HL-60 (cell line): Measurements from ENCODE around the gene CCDC87.

Experiments used
- CTCF ChIP-seq: IDR thresholded peaks from one replicate; pipeline ENCODE4 v1.5.1; 2011; ENCODE audit warnings: low read length, control low read depth, inconsistent platforms; ENCODE audit not compliant: insufficient read depth
- POLR2AphosphoS5 ChIP-seq: IDR thresholded peaks from 2 replicates; pipeline ENCODE4 v1.6.1; 2012; ENCODE audit warnings: low read depth
- REST ChIP-seq: IDR thresholded peaks from 2 replicates; pipeline ENCODE4 v1.6.1; 2012; ENCODE audit warnings: low read depth; ENCODE audit not compliant: insufficient replicate concordance
- SPI1 ChIP-seq: IDR thresholded peaks from 2 replicates; pipeline ENCODE4 v1.6.1; 2012; ENCODE audit warnings: low read depth, mild to moderate bottlenecking, borderline replicate concordance

GRCh38 chr11:66561975-66562248 lies 31.0 kb downstream of the CCDC87 start:
- TF ChIP-seq CTCF, result no peak
- TF ChIP-seq REST, result no peak
- TF ChIP-seq POLR2AphosphoS5, result no peak
- no peak for TF ChIP-seq SPI1
